Activated CD8-positive, alpha-beta memory T cell treated with anti-CD3 and anti-CD28 coated beads, Interleukin-2, amount 50 U/mL, for 24 hours (primary cell): Measurements from ENCODE around the gene PID1.

ENCODE experiments used
- DNase-seq: peaks from one replicate; pipeline ENCODE4 v3.0.0-alpha.2; 2020; ENCODE audit errors: extremely low read depth

The PID1 gene

GRCh38 chr2:229270551-229271410, at the start of gene PID1:
Gene PID1 (minus strand): TSS chr2:229271287. CDS start chr2:229271043, 244 bp downstream.
- no peak for DNase-seq

GRCh38 chr2:229319558-229319957, 48.5 kb upstream of the PID1 start:
- DNase-seq = no peak

GRCh38 chr2:229314117-229314516, 43.0 kb upstream of the PID1 start:
- DNase-seq = no peak

- DNase-seq = no peak
Observed at GRCh38 chr2:229313591-229313990, 42.5 kb upstream of the PID1 start.

GRCh38 chr2:229301237-229301636, 30.1 kb upstream of the PID1 start:
- no peak for DNase-seq

GRCh38 chr2:229300790-229301189, 29.7 kb upstream of the PID1 start:
- no peak for DNase-seq

- no peak for DNase-seq
Observed at GRCh38 chr2:229300371-229300770, 29.3 kb upstream of the PID1 start.

DNA sequence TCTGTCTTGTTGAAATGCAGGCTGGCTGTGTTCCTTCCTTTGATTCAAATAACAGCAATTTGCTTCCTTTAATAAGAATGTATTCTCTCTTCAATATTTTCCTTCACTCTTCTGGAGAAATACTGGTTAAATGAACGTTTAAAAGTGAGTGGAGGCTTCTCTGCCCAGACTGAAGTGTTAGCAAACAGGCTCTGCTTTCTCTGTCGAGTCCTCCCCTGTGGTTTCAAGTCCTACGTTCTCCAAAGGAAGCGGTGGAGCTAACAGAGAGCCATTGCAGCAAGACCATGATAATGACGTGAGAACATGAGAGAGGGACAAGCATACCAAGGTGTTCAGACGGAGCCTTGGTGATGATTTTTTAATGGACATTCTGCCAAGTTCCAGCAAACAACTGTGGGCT, 26.2 kb upstream of the PID1 start:
- no peak for DNase-seq

GRCh38 chr2:229296536-229296935, 25.4 kb upstream of the PID1 start:
- DNase-seq = no peak

DNA sequence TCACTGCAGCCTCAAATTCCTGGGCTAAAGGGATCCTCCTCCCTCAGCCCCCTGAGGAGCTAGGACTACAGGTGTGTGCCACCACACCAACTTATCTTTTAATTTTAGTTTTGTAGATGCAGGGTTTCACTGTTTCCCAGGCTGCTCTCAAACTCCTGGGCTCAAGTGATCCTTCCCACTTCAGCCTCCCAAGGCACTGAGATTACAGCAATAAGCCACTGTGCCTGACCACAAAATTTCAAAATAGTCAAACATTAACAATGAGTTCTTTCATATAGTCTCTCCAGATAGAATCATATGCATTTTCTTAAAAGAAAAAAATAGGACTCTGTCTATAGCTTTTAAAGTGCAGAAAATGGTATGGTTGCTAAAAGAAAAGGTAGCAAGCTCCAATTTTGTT, 24.9 kb upstream of the PID1 start:
- DNase-seq = no peak

- no peak for DNase-seq
Observed at GRCh38 chr2:229287823-229288222, 16.7 kb upstream of the PID1 start.

GRCh38 chr2:229282758-229283546, 11.9 kb upstream of the PID1 start:
- DNase-seq = no peak

DNA sequence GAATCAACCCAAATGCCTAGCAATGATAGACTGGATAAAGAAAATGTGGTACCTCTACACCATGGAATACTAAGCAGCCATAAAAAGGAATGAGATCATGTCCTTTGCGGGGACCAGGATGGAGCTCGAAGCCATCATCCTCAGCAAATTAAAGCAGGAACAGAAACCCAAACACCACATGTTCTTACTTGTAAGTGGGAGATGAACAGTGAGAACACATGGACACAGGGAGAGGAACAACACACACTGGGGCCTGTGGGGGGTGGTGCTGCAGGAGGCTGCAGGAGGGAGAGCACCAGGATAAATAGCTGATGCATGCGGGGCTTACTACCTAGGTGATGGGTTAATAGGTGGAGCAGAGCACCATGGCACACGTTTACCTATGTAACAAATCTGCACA, 8.4 kb upstream of the PID1 start:
- DNase-seq = no peak

- no peak for DNase-seq
Observed at GRCh38 chr2:229275506-229275905, 4.4 kb upstream of the PID1 start.

- DNase-seq = no peak
Observed at GRCh38 chr2:229273723-229274338, 2.7 kb upstream of the PID1 start.

DNA sequence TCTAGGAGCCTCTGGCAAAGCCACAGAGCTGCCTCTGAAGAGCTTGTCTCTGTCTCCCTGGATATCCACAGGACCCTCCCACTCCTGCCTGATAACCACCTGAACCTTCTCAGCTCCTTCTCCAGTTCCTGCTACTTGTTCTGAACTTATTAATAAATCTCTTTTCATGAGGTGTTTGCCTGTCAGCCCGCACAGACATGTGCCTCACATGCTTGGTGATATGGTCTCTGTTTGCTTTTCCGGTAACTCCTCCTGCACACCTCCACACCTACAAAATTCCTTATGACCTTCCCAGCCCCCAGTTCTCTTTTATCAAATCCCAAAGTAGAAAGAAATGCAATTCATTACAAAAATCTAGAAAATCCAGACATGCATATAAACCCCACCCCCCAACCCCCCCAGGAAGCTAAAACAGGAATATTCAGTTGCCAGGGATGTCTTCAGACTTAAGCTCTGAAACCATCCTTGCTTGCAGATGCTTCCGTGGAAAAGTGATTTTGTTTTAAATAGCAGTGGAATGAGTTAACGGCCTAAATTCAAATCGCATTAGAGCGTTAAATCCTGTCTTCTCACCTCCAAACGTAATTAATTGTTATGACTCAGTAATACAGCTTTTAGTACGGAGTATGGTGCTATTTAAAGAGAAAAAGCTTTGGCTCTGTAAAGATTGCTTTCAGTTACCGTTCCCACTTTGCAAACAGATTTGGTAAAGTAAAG, 2.1 kb upstream of the PID1 start:
- DNase-seq = no peak

- DNase-seq = no peak
Observed at GRCh38 chr2:229269941-229270340, 1.1 kb downstream of the PID1 start.

GRCh38 chr2:229269146-229269545, 1.9 kb downstream of the PID1 start:
- no peak for DNase-seq

DNA sequence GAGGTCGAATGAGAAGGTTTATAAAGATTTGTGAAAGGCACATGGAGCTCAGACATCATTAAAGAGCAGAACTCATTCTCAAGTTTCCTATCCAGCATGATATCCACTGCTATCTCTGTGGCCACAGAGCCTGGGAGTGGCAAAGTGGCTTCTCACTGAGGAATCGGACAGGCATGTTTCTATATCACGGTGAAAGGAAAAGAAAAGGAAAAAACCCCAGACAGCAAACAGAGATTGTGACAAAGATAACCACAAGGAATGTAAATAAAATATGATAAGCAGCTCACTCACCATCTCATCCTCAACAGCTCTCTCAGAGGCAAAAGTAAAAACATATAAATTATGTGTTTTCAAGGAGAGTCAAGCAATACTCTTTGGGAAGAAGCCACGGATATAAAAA, 2.5 kb downstream of the PID1 start:
- no peak for DNase-seq

DNA sequence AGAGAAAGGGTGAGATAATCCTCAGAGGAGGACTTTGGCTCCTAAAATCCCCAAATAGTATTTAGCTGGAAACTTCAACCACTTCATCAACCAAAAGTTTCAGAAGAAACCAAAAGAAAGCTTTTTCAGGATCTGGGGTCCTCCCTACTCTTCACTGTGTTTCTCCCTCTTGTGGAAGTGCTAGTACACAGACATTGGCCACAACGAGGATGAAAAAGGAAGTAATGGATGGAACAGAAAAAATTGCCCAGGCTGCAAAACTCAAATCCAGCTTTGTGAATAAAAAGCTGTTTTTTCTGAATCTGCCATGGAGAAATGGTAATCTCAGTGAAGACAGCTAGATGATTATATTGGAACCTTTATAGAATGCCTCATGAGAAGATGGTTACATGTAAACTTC, 4.0 kb downstream of the PID1 start:
- DNase-seq = no peak

DNA sequence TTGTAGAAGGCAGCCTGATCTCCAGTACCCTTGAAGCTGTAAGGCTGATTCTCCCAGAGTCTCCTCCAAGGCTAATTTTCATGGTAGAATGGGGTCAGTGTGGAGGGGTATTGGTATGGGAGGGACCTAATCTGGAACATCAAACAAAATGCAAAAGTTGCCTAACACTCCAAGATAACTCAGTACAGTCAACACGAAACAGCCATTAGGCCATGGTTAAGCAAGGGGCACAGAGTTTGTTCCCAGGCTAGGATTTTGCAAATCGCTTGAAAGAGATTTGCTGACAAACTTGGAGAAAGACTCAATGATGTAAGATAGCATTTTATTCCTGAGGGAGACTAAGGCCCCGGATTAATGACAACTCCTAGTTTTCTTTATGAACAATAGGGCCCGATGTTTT, 5.4 kb downstream of the PID1 start:
- DNase-seq = no peak

DNA sequence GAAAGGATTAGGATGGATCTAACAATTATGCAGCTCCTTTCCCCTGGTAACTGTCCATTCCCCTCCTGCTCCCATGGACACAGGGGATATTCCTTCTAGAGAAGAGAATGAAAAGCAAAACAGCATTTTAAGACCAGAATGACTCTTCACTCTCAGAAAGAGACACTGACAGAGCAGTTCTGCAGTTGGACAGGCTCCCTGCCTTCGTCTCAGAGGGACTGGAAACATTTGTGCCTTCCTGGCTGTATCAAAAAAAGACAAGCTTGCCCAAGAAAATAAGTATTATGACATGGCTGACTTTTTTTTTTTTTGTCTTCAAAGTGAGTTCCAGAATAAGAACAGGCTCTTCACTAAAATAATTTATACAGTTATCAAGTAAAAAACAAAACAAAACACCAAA, 9.5 kb downstream of the PID1 start:
- no peak for DNase-seq
